ENCODE results near the gene TGM1.

DNA sequence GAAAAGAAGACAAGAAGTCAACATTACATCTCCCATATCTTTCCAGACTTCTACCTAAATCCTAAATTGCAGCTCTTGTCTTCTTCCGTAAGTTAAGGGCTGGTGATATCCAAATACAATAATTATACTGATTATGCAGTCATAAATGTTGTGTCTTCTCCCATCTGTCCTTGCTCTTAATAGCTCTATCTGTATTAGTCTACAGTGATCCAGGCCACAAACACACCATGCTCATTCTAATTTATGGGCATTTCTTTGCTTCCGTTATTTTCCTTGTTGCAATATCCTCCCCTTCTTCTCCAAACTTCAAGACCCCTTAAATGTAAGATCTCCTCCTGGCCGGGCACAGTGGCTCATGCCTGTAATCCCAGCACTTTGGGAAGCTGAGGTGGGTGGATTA, 43.5 kb downstream of the TGM1 start:
- TF ChIP-seq CTCF (conservative IDR thresholded peaks at IDR 0.05; ENCODE audit: low read length) = no peak
- TF ChIP-seq EZH2phosphoT487 (IDR thresholded peaks at IDR 0.05; ENCODE audit: borderline replicate concordance) = no peak

Data from Loucy (cell line).